ENCODE measurements around the gene IFNL3.

Gene IFNL3

GRCh38 chr19:39195755-39196154 lies 49.1 kb downstream of the IFNL3 start:
- no peak overlapping the region for H3K27ac ChIP-seq
- no peak for DNase-seq
- peaks cover 33% of the 10 kb centered on the region for H3K27me3 ChIP-seq (replicated peaks)
- H3K4me3 ChIP-seq (ENCODE audit: low read depth, low read length): no peak overlapping the region
- no peak for TF ChIP-seq CTCF (IDR thresholded peaks at IDR 0.05; ENCODE audit: low read depth, low read length, missing control alignments)
- no peaks in the 10 kb centered on the region for H3K36me3 ChIP-seq (replicated peaks)
- in situ Hi-C loops (cut with HindIII; ENCODE audit: low pct_ligation_motif_present, low sequenced_read_pairs): no loop called here

GRCh38 chr19:39194832-39195542 lies 49.8 kb downstream of the IFNL3 start:
- H3K4me3 ChIP-seq (ENCODE audit: low read depth, low read length): no peak overlapping the region
- no peaks in the 10 kb centered on the region for H3K36me3 ChIP-seq (replicated peaks)
- peaks cover 33% of the 10 kb centered on the region for H3K27me3 ChIP-seq (replicated peaks)
- DNase-seq: no peak
- TF ChIP-seq CTCF (IDR thresholded peaks at IDR 0.05; ENCODE audit: low read depth, low read length, missing control alignments): no peak
- H3K27ac ChIP-seq: no peak overlapping the region
- in situ Hi-C loops (cut with HindIII; ENCODE audit: low pct_ligation_motif_present, low sequenced_read_pairs): no loop called here

- DNase-seq: no peak
- in situ Hi-C loops (cut with HindIII; ENCODE audit: low pct_ligation_motif_present, low sequenced_read_pairs): no loop called here
- no peak for TF ChIP-seq CTCF (IDR thresholded peaks at IDR 0.05; ENCODE audit: low read depth, low read length, missing control alignments)
- H3K27ac ChIP-seq: no peak overlapping the region
- no peaks in the 10 kb centered on the region for H3K36me3 ChIP-seq (replicated peaks)
- H3K4me3 ChIP-seq (ENCODE audit: low read depth, low read length): no peak overlapping the region
- H3K27me3 ChIP-seq (replicated peaks): peaks cover 29% of the 10 kb centered on the region
Observed at GRCh38 chr19:39193803-39194202, 51.0 kb downstream of the IFNL3 start.

Data from brain microvascular endothelial cell (primary cell).